Epithelial cell of esophagus (primary cell): Measurements from ENCODE around the gene SEMA7A.

Experiments
- DNase-seq: peaks from one replicate; pipeline ENCODE4 v3.0.0; 2010; ENCODE audit warnings: low read depth
- H3K4me3 ChIP-seq: 2 replicates; pipeline ENCODE4 v1.5.1; 2011; ENCODE audit warnings: mild to moderate bottlenecking, low read length, control low read depth
- CTCF ChIP-seq: IDR thresholded peaks from 2 replicates; pipeline ENCODE4 v1.5.1; 2011; ENCODE audit warnings: low read depth, mild to moderate bottlenecking, low read length, control low read depth, inconsistent platforms; ENCODE audit not compliant: insufficient read depth; ENCODE audit errors: missing control alignments

The SEMA7A gene

DNA sequence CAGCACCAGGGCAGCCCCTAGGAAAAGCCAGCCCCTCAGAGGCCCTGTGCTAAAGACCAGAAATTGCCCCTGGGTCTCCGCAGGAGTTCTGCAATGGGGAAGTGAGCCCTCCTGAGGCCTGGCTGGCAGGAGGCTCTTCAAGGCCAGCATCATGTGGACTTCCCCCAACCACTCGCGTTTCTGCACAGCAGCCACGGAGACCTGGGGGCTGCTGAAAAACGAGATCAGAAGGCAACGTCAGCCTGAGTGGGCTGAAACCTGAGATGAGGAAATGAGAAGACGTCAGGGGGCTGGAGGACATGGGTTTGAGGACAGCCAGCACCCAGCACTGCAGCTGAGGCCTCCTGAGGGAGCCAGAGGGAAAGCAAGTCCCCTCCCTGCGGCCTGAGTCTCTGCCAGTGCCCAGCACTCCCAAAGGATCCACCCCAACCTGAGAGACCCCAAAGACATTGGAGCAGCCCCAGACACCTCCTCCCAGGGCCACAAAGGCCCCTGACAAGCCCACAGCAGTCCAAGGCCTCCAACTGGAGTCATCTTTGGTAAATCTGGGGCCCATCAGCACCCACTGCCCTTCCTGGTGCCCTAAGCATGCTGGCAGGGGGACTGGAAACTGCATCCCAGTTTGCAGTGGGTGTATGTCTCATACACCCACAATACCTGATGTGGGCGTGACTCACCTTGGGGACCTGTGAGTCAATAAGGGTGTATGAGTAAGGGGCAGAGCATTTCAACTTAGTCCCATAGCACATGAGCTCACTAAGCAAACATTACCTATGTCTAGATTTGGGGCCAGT lies 37.1 kb downstream of the SEMA7A start:
- H3K4me3 ChIP-seq = no peak overlapping the region
- DNase-seq = peak; percentile 99
- TF ChIP-seq CTCF = no peak

DNA sequence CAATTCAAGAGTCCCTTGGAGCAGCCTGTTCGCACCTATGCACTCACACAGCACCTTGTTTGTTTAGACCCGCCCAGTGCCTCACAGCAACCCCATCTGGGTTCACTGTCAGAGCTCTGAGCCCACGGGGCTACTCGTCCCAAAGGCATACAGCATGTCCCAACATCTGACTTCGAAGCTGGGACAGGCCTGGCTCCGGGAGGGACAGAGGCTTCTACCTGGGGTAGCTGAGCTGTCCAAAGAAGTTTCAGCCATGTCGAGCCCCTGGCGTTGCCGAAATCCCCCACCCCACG lies 37.7 kb downstream of the SEMA7A start:
- DNase-seq = peak; percentile 84
- TF ChIP-seq CTCF = no peak

GRCh38 chr15:74395319-74396145 lies 38.2 kb downstream of the SEMA7A start:
- no peak for TF ChIP-seq CTCF
- H3K4me3 ChIP-seq = no peak overlapping the region
- no peak for DNase-seq

More for the DNA sequence above, 37.7 kb downstream of the SEMA7A start:
- H3K4me3 ChIP-seq = no peak overlapping the region

- H3K4me3 ChIP-seq = no peak overlapping the region
- DNase-seq = no peak
- no peak for TF ChIP-seq CTCF
Observed at GRCh38 chr15:74394090-74394846, 39.5 kb downstream of the SEMA7A start.

- no peak overlapping the region for H3K4me3 ChIP-seq
- DNase-seq = no peak
- TF ChIP-seq CTCF = no peak
Observed at GRCh38 chr15:74393423-74393822, 40.3 kb downstream of the SEMA7A start.

DNA sequence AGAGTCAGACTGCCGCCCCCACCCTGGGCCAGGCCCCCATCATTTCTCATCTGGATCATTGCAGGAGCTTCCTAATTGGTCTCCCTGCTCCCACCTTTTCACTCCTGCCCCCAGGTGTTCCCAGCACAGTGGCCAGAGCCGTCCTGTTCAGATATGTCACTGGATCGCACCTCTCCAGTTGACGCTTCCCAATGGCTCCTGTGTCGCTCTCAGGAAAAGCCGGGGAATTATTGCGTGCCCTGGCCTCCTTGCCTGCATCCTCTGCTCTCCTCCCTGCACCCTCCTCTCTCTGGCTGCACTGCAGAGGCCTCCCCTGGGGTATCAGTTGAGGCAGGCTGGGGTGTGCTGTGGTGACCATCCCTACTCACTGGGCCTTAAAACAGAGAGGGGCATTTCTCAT lies 40.9 kb downstream of the SEMA7A start:
- no peak for DNase-seq
- TF ChIP-seq CTCF = no peak
- H3K4me3 ChIP-seq = no peak overlapping the region
